Central memory CD8-positive, alpha-beta T cell (primary cell): Measurements from ENCODE around the gene NT5C2.
"Not testable (repeated sequence)": the region's sequence is repeated elsewhere in the genome, so short reads cannot be mapped to it uniquely, and the experiment has no call there.

Experiments used
- ATAC-seq: fragments of 150-1000 bp; cut with Tn5 transposase; replicated peaks from 2 replicates; pipeline ENCODE4 v1.10.0; 2022; ENCODE audit warnings: mild to moderate bottlenecking, moderate FRiP score, moderate number of reproducible peaks; ENCODE audit not compliant: poor library complexity, severe bottlenecking; ENCODE audit errors: extremely low read depth
- DNase-seq, 2 donors: peaks; one replicate each; pipeline ENCODE4 v3.0.0; 2021; ENCODE audit warnings: low spot score in 2 of 2
- H3K27ac Mint-ChIP-seq: one replicate; pipeline ENCODE4 v1.8.0; 2022; ENCODE audit warnings: low read depth, mild to moderate bottlenecking, moderate library complexity, mixed read lengths
- H3K27me3 Mint-ChIP-seq: one replicate; pipeline ENCODE4 v1.8.0; 2022; ENCODE audit warnings: mixed read lengths
- H3K36me3 Mint-ChIP-seq: one replicate; pipeline ENCODE4 v1.8.0; 2022; ENCODE audit warnings: mild to moderate bottlenecking, moderate library complexity, mixed read lengths; ENCODE audit not compliant: insufficient read depth
- H3K4me1 Mint-ChIP-seq: one replicate; pipeline ENCODE4 v1.8.0; 2022; ENCODE audit warnings: mixed read lengths
- H3K4me3 Mint-ChIP-seq: one replicate; pipeline ENCODE4 v1.8.0; 2022; ENCODE audit warnings: mild to moderate bottlenecking, moderate library complexity, mixed read lengths
- H3K9me3 Mint-ChIP-seq: one replicate; pipeline ENCODE4 v1.8.0; 2022; ENCODE audit warnings: mixed read lengths

The NT5C2 gene

GRCh38 chr10:103196516-103196915 lies 3.4 kb upstream of the NT5C2 start:
- Mint-ChIP-seq H3K36me3 (peaks cover 14% of the 10 kb centered on the region), H3K27me3 (no peaks in the 10 kb centered on the region), H3K4me3 (no peak overlapping the region), H3K9me3 (no peaks in the 10 kb centered on the region), H3K27ac (no peak overlapping the region), H3K4me1 (peaks cover 18% of the 10 kb centered on the region)
- DNase-seq (no peak), ATAC-seq (no peak)

GRCh38 chr10:103193820-103194529 lies 903 bp upstream of the NT5C2 start:
- H3K4me1 Mint-ChIP-seq = peaks cover 30% of the 10 kb centered on the region
- H3K4me3 Mint-ChIP-seq = peak overlapping the region; percentile 100
- ATAC-seq (no peak), DNase-seq (no peak)
- no peaks in the 10 kb centered on the region for H3K9me3 Mint-ChIP-seq
- H3K36me3 Mint-ChIP-seq = peaks cover 14% of the 10 kb centered on the region
- peak overlapping the region; percentile 99 for H3K27ac Mint-ChIP-seq
- H3K27me3 Mint-ChIP-seq = no peaks in the 10 kb centered on the region

GRCh38 chr10:103192451-103193106 lies 493 bp downstream of the NT5C2 start:
- Mint-ChIP-seq H3K9me3 (no peaks in the 10 kb centered on the region), H3K27me3 (no peaks in the 10 kb centered on the region), H3K4me1 (peaks cover 44% of the 10 kb centered on the region), H3K36me3 (peaks cover 16% of the 10 kb centered on the region), H3K27ac (peak overlapping the region; percentile 99), H3K4me3 (peak overlapping the region; percentile 100)
- ATAC-seq (peak; percentile 67), DNase-seq (peak; percentile 21 to 31)

- H3K4me1 Mint-ChIP-seq = peaks cover 44% of the 10 kb centered on the region
- ATAC-seq (no peak), DNase-seq (no peak)
- no peaks in the 10 kb centered on the region for H3K27me3 Mint-ChIP-seq
- H3K9me3 Mint-ChIP-seq = no peaks in the 10 kb centered on the region
- H3K36me3 Mint-ChIP-seq = peaks cover 14% of the 10 kb centered on the region
- peak overlapping the region; percentile 99 for H3K27ac Mint-ChIP-seq
- H3K4me3 Mint-ChIP-seq = peak overlapping the region; percentile 100
These were observed 1.0 kb downstream of the NT5C2 start for GRCh38 chr10:103192089-103192450.

- H3K4me1 Mint-ChIP-seq = peaks cover 44% of the 10 kb centered on the region
- not testable (repeated sequence) for H3K27me3 Mint-ChIP-seq, H3K27ac Mint-ChIP-seq, DNase-seq, ATAC-seq, H3K9me3 Mint-ChIP-seq
- peaks cover 14% of the 10 kb centered on the region for H3K36me3 Mint-ChIP-seq
- H3K4me3 Mint-ChIP-seq = peak overlapping the region; percentile 100
These were observed 1.9 kb downstream of the NT5C2 start for GRCh38 chr10:103191198-103191597.

- H3K4me3 Mint-ChIP-seq = no peak overlapping the region
These were observed 4.2 kb downstream of the NT5C2 start for GRCh38 chr10:103188853-103189252.

GRCh38 chr10:103186128-103186527 lies 6.9 kb downstream of the NT5C2 start:
- H3K9me3 Mint-ChIP-seq = no peaks in the 10 kb centered on the region
- peaks cover 47% of the 10 kb centered on the region for H3K4me1 Mint-ChIP-seq
- H3K27ac Mint-ChIP-seq = no peak overlapping the region
- DNase-seq = no peak
- ATAC-seq = no peak
- H3K27me3 Mint-ChIP-seq = no peaks in the 10 kb centered on the region
- H3K4me3 Mint-ChIP-seq = no peak overlapping the region
- peaks cover 7% of the 10 kb centered on the region for H3K36me3 Mint-ChIP-seq

More at GRCh38 chr10:103188853-103189252, 4.2 kb downstream of the NT5C2 start:
- Mint-ChIP-seq H3K27me3 (no peaks in the 10 kb centered on the region), H3K27ac (peak overlapping the region; percentile 16), H3K4me1 (peaks cover 54% of the 10 kb centered on the region), H3K36me3 (peaks cover 15% of the 10 kb centered on the region), H3K9me3 (no peaks in the 10 kb centered on the region)
- DNase-seq (no peak), ATAC-seq (no peak)

GRCh38 chr10:103184615-103185014 lies 8.5 kb downstream of the NT5C2 start:
- H3K27ac Mint-ChIP-seq = no peak overlapping the region
- ATAC-seq (no peak), DNase-seq (no peak)
- H3K4me3 Mint-ChIP-seq = no peak overlapping the region
- H3K9me3 Mint-ChIP-seq = no peaks in the 10 kb centered on the region
- peaks cover 11% of the 10 kb centered on the region for H3K36me3 Mint-ChIP-seq
- no peaks in the 10 kb centered on the region for H3K27me3 Mint-ChIP-seq
- H3K4me1 Mint-ChIP-seq = peaks cover 41% of the 10 kb centered on the region

GRCh38 chr10:103183991-103184451 lies 9.1 kb downstream of the NT5C2 start:
- not testable (repeated sequence) for H3K4me3 Mint-ChIP-seq
- peaks cover 41% of the 10 kb centered on the region for H3K4me1 Mint-ChIP-seq
- H3K36me3 Mint-ChIP-seq = peaks cover 15% of the 10 kb centered on the region

GRCh38 chr10:103181244-103181643 lies 11.8 kb downstream of the NT5C2 start:
- Mint-ChIP-seq H3K9me3 (no peaks in the 10 kb centered on the region), H3K4me3 (no peak overlapping the region), H3K27ac (no peak overlapping the region), H3K36me3 (peaks cover 21% of the 10 kb centered on the region), H3K27me3 (no peaks in the 10 kb centered on the region), H3K4me1 (peaks cover 32% of the 10 kb centered on the region)
- ATAC-seq (no peak), DNase-seq (no peak)

More at GRCh38 chr10:103183991-103184451, 9.1 kb downstream of the NT5C2 start:
- H3K9me3 Mint-ChIP-seq, H3K27me3 Mint-ChIP-seq, DNase-seq, H3K27ac Mint-ChIP-seq, ATAC-seq: not testable (repeated sequence)

- Mint-ChIP-seq H3K4me1 (peaks cover 32% of the 10 kb centered on the region), H3K4me3 (no peak overlapping the region), H3K27ac (no peak overlapping the region), H3K27me3 (no peaks in the 10 kb centered on the region), H3K9me3 (no peaks in the 10 kb centered on the region), H3K36me3 (peaks cover 26% of the 10 kb centered on the region)
- no peak for DNase-seq
- no peak for ATAC-seq
These were observed 12.6 kb downstream of the NT5C2 start for GRCh38 chr10:103180491-103180890.

- no peak for ATAC-seq
- Mint-ChIP-seq H3K4me3 (no peak overlapping the region), H3K4me1 (peaks cover 10% of the 10 kb centered on the region), H3K36me3 (peaks cover 47% of the 10 kb centered on the region), H3K27ac (no peak overlapping the region), H3K9me3 (no peaks in the 10 kb centered on the region), H3K27me3 (no peaks in the 10 kb centered on the region)
- no peak for DNase-seq
These were observed 15.9 kb downstream of the NT5C2 start for GRCh38 chr10:103177123-103177522.
